ENCODE measurements around the gene ZNF774.

The ZNF774 gene

GRCh38 chr15:90393040-90393439, 41.0 kb downstream of the ZNF774 start:
- in situ Hi-C loops (cut with MboI; ENCODE audit: low sequenced_read_pairs, unreplicated experiment): no loop called here
- no peak for TF ChIP-seq CTCF (IDR thresholded peaks at IDR 0.05; ENCODE audit: borderline replicate concordance, control extremely low read depth, extremely low read depth, insufficient read depth, missing control alignments)
- DNase-seq (ENCODE audit: low spot score): no peak

- in situ Hi-C loops (cut with MboI; ENCODE audit: low sequenced_read_pairs, unreplicated experiment): no loop called here
- no peak for DNase-seq (ENCODE audit: low spot score)
- no peak for TF ChIP-seq CTCF (IDR thresholded peaks at IDR 0.05; ENCODE audit: borderline replicate concordance, control extremely low read depth, extremely low read depth, insufficient read depth, missing control alignments)
Observed at GRCh38 chr15:90394074-90394473, 42.0 kb downstream of the ZNF774 start.

GRCh38 chr15:90394748-90395442, 42.8 kb downstream of the ZNF774 start:
- in situ Hi-C loops (cut with MboI; ENCODE audit: low sequenced_read_pairs, unreplicated experiment): no loop called here

GRCh38 chr15:90396321-90396720, 44.2 kb downstream of the ZNF774 start:
- TF ChIP-seq CTCF (IDR thresholded peaks at IDR 0.05; ENCODE audit: borderline replicate concordance, control extremely low read depth, extremely low read depth, insufficient read depth, missing control alignments): no peak
- DNase-seq (ENCODE audit: low spot score): no peak
- in situ Hi-C loops (cut with MboI; ENCODE audit: low sequenced_read_pairs, unreplicated experiment): no loop called here

More at GRCh38 chr15:90394748-90395442, 42.8 kb downstream of the ZNF774 start:
- DNase-seq (ENCODE audit: low spot score): no peak
- TF ChIP-seq CTCF (IDR thresholded peaks at IDR 0.05; ENCODE audit: borderline replicate concordance, control extremely low read depth, extremely low read depth, insufficient read depth, missing control alignments): no peak

GRCh38 chr15:90400005-90400758, 48.1 kb downstream of the ZNF774 start:
- no peak for DNase-seq (ENCODE audit: low spot score)
- no peak for TF ChIP-seq CTCF (IDR thresholded peaks at IDR 0.05; ENCODE audit: borderline replicate concordance, control extremely low read depth, extremely low read depth, insufficient read depth, missing control alignments)

GRCh38 chr15:90400759-90401314, 48.8 kb downstream of the ZNF774 start:
- peak; percentile 77 for DNase-seq (ENCODE audit: low spot score)
- in situ Hi-C loops (cut with MboI; ENCODE audit: low sequenced_read_pairs, unreplicated experiment): no loop called here
- TF ChIP-seq CTCF (IDR thresholded peaks at IDR 0.05; ENCODE audit: borderline replicate concordance, control extremely low read depth, extremely low read depth, insufficient read depth, missing control alignments): no peak

More at GRCh38 chr15:90400005-90400758, 48.1 kb downstream of the ZNF774 start:
- in situ Hi-C loops (cut with MboI; ENCODE audit: low sequenced_read_pairs, unreplicated experiment): no loop called here

All from GM13976 (cell line).